Common myeloid progenitor, CD34-positive (primary cell): ENCODE measurements around the gene KIAA0513.
A peak's percentile ranks its signal among the peaks of the same experiment; 100 is the strongest.

Source experiments
- CTCF ChIA-PET: fragments of 350-600 bp; sonication (Branson Sonifier 250); formaldehyde crosslinking; loops from one replicate; lab custom pipeline; 2021; ENCODE audit warnings: antibody characterized with exemption; lab: Charles Lee
- POLR2A ChIA-PET: fragments of 350-600 bp; sonication (Branson Sonifier 250); formaldehyde crosslinking; loops from one replicate; lab custom pipeline; 2021; ENCODE audit warnings: antibody characterized with exemption; lab: Charles Lee
- DNase-seq, 3 donors: peaks; one replicate each; pipeline versions ENCODE4 v3.0.0 to v3.0.0-alpha.2; 2013
- H3K27ac ChIP-seq, 2 experiments: 1 replicate in 1 of 2; 2 replicates in 1 of 2; pipeline ENCODE4 v1.7.0; 2013; ENCODE audit warnings: inconsistent platforms in 2 of 2, low read length in 2 of 2, mild to moderate bottlenecking in 2 of 2, low read depth in 1 of 2, moderate library complexity in 1 of 2; ENCODE audit not compliant: severe bottlenecking in 2 of 2, insufficient read depth in 1 of 2, poor library complexity in 1 of 2
- H3K27me3 ChIP-seq, 5 experiments: replicated peaks in 2 of 5; 1 replicate in 3 of 5; 2 replicates in 2 of 5; pipeline versions ENCODE4 v1.6.1 to v1.7.0; 2013; ENCODE audit warnings: low read length in 4 of 5, mild to moderate bottlenecking in 2 of 5, moderate library complexity in 2 of 5, inconsistent platforms in 1 of 5; ENCODE audit not compliant: insufficient read depth in 5 of 5, control insufficient read depth in 4 of 5
- H3K36me3 ChIP-seq, 4 experiments: 1 replicate in 2 of 4; 2 replicates in 2 of 4; pipeline versions ENCODE4 v1.6.1 to v1.7.0; 2013; ENCODE audit warnings: low read length in 3 of 4, control low read depth in 1 of 4, mild to moderate bottlenecking in 1 of 4; ENCODE audit not compliant: control insufficient read depth in 4 of 4, insufficient read depth in 4 of 4
- H3K4me1 ChIP-seq, 4 experiments: 1 replicate in 3 of 4; 2 replicates in 1 of 4; pipeline versions ENCODE4 v1.6.1 to v1.7.1; 2013; ENCODE audit warnings: low read length in 3 of 4, mild to moderate bottlenecking in 3 of 4, control low read depth in 1 of 4, inconsistent platforms in 1 of 4, moderate library complexity in 1 of 4; ENCODE audit not compliant: control insufficient read depth in 4 of 4, insufficient read depth in 4 of 4; ENCODE audit errors: control extremely low read depth in 1 of 4
- H3K4me3 ChIP-seq, 7 experiments: 1 replicate in 4 of 7; 2 replicates in 3 of 7; pipeline versions ENCODE4 v1.5.1 to v1.7.0; 2013; ENCODE audit warnings: mild to moderate bottlenecking in 7 of 7, low read length in 6 of 7, moderate library complexity in 6 of 7, inconsistent platforms in 2 of 7, low read depth in 2 of 7, control low read depth in 1 of 7; ENCODE audit not compliant: insufficient read depth in 4 of 7, control insufficient read depth in 1 of 7; ENCODE audit errors: extremely low read depth in 1 of 7
- H3K9me3 ChIP-seq, 5 experiments: 1 replicate in 4 of 5; 2 replicates in 1 of 5; pipeline versions ENCODE4 v1.6.1 to v1.7.1; 2013; ENCODE audit warnings: low read length in 4 of 5, mild to moderate bottlenecking in 2 of 5, inconsistent platforms in 1 of 5, low read depth in 1 of 5, moderate library complexity in 1 of 5; ENCODE audit not compliant: control insufficient read depth in 4 of 5, insufficient read depth in 2 of 5; ENCODE audit errors: control extremely low read depth in 1 of 5
- WGBS: methylation state at CpG from one replicate; pipeline ENCODE4 v1.1.5; 2013; ENCODE audit not compliant: insufficient coverage; 5-methylcytosine and 5-hydroxymethylcytosine counted together

Gene KIAA0513

DNA sequence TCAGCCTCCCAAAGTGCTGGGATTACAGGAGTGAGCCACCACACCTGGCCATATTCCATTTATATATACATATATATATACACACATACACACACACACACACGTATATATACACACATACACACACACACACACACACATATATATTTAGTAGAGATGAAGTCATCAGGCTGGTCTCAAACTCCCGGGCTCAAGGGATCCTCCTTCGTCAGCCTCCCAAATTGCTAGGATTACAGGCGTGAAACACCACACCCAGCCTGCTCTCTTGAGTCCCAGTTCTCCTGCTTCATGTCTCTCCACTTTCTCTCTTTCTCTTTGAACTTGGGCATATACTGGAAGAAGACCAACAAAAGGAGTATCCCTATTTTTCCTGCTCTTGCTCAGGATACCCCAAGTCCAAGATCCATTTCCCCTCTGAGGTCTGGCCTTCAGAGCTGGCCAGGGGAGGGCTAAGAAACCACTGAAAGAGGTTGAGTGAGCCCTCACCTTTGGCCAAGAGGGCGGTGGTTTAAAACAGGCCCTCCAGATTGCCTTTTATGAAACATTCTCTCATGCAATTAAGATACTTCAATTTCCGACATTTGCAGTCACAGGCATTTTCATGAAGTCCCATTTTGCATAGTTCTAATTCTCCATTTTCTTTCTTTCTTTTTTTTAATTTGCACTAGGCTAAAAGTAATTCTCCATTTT is 46.8 kb downstream of the KIAA0513 start:
- no peak overlapping the region for H3K4me3 ChIP-seq
- POLR2A ChIA-PET: no interaction called here
- CTCF ChIA-PET: interaction anchor here (1.5 to 3.2 kb wide), 2 partner anchors 11 to 17 kb away, joined by 8 to 26 read pairs; no protein-coding TSS in a partner anchor
- DNase-seq: no peak
- no peaks in the 10 kb centered on the region for H3K9me3 ChIP-seq
- H3K4me1 ChIP-seq: peaks cover 0 to 33% (median 29%) of the 10 kb centered on the region in 4 experiments
- H3K27ac ChIP-seq: no peak overlapping the region
- H3K27me3 ChIP-seq: peaks cover 0 to 2% (median 0%) of the 10 kb centered on the region in 5 experiments
- WGBS: 99% methylated on average over 5 of the region's 6 CpGs
- no peaks in the 10 kb centered on the region for H3K36me3 ChIP-seq

DNA sequence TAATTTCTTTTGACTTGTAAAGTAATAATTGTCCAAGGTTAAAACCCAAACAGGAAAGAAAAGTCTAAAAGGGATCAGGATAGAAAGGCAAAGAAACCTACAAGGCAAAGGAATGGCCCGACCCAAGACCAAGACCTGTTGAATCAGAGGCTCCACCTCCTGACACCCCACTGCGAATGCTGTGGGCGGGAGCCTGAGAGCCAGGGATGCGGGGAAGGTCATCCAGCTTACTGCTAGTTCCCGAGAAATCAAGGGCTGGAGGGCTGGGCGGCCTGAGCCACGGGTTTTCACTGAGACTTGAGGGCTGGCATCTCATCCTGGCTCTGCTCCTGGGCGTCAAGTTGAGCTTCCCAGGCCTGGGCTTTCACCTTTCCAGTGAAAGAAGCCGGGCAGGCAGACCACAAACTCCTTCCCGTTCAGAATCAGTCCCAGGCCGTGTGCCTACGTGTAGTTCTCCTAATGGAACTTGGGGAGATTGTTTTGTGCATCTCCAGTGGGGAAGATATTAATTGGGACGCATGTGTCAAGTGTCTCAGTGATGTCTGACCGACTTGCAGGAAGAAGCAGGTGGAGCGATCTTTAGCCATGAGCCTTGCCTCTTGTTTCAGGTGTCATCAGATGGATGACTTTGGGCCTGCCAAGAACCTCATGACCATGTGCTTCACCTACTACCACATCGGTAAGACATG is 47.8 kb downstream of the KIAA0513 start:
- Histone ChIP-seq H3K36me3 (no peaks in the 10 kb centered on the region), H3K27ac (no peak overlapping the region), H3K4me3 (no peak overlapping the region), H3K9me3 (no peaks in the 10 kb centered on the region), H3K4me1 (peaks cover 0 to 33% (median 29%) of the 10 kb centered on the region in 4 experiments), H3K27me3 (peaks cover 0 to 2% (median 0%) of the 10 kb centered on the region in 5 experiments)
- WGBS: 96% methylated on average over 10 of the region's 16 CpGs
- ChIA-PET POLR2A (no interaction called here), CTCF (interaction anchor here (0.8 to 1.4 kb wide), 4 partner anchors 8 to 20 kb away, joined by 3 to 4 read pairs (median 4); no protein-coding TSS in a partner anchor)
- DNase-seq: no peak

DNA sequence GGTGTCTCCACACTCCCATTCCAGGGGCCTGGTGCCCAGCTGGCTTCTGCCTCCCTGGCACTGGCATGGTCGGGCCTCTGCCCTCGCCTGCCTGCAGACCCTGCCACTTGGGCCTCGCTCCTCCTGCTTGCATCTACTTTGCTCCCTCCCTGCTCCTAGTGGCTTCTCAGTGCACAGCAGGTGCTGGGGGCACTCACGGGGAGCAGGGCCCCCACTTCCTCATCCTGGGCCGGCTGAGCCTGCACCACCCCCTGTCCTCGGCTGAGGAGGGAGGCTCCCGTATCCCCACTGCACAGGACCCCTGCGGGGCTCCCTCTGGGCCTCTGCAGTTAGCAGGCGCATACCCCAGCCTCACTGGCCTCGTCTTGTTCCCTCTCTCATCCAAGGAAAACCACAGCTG is 49.4 kb downstream of the KIAA0513 start:
- no peak overlapping the region for H3K27ac ChIP-seq
- peak overlapping the region in 1 of 7 experiments; percentile 11 for H3K4me3 ChIP-seq
- peak; percentile 26 to 61 (median 57) for DNase-seq
- ChIA-PET CTCF (interaction anchor here (1.0 to 1.9 kb wide), 5 partner anchors 12 to 323 kb away, joined by 3 to 5 read pairs (median 4); no protein-coding TSS in a partner anchor), POLR2A (no interaction called here)
- no peaks in the 10 kb centered on the region for H3K36me3 ChIP-seq
- H3K27me3 ChIP-seq: peaks cover 0 to 2% (median 0%) of the 10 kb centered on the region in 5 experiments
- 31% methylated on average over 7 of the region's 10 CpGs for WGBS
- H3K4me1 ChIP-seq: peaks cover 0 to 40% (median 31%) of the 10 kb centered on the region in 4 experiments
- H3K9me3 ChIP-seq: no peaks in the 10 kb centered on the region

DNA sequence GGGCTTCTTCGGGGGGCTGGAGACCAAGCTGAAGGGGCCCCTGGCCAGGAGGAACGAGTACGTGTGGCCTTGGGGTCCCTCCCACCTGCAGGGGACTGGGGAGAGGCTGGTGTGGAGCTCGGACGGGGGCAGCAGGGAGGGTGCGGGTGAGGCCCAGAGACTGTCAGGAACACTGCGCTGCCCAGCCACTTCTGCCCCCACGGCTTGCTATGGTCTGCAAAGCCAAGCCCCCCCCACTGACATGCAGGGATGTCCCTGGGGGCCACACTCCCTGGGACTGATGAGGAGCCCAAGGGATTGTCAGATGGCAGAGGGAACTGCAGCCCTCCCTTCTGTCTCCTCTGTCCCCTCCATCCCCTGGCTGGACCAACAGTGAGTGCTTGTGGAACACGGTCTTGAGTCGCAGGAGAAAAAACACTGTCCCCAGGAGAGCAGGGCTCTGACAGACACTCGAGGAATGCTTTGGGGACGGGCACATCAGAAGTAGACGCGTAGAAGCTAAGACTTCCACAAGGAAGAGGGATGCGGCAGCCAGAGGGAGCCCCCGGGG is 50.1 kb downstream of the KIAA0513 start:
- Histone ChIP-seq H3K4me1 (peaks cover 0 to 46% (median 36%) of the 10 kb centered on the region in 4 experiments), H3K4me3 (peak overlapping the region in 1 of 7 experiments; percentile 7), H3K9me3 (no peaks in the 10 kb centered on the region), H3K27me3 (peaks cover 0 to 5% (median 0%) of the 10 kb centered on the region in 5 experiments), H3K27ac (no peak overlapping the region), H3K36me3 (no peaks in the 10 kb centered on the region)
- DNase-seq: no peak
- ChIA-PET POLR2A (no interaction called here), CTCF (interaction anchor here (0.9 to 1.9 kb wide), 4 partner anchors 9 to 323 kb away, joined by 3 to 6 read pairs (median 4); no protein-coding TSS in a partner anchor)
- 72% methylated on average over 14 of the region's 16 CpGs for WGBS

DNA sequence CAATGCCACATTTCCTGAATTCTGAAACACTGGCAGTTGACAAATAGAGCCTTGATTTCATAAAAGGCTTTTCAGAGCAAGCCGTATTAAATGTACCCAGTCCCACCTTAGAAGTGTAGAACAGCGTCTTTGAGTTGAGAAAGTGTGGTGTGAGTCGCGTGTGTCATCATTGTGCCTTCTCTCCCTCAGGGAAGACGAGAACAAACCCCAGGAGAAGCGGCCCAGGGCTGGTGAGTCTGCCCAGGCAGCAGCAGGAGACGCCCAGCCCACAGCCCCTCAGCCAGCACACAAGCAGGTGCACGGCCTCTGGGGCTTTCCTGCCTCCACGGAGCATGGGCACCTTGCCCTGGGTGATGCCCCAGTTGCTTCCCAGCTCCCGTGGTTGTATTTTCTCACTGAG is 50.6 kb downstream of the KIAA0513 start:
- Histone ChIP-seq H3K27me3 (peaks cover 0 to 10% (median 0%) of the 10 kb centered on the region in 5 experiments), H3K36me3 (no peaks in the 10 kb centered on the region), H3K4me1 (peaks cover 0 to 52% (median 42%) of the 10 kb centered on the region in 4 experiments), H3K4me3 (no peak overlapping the region), H3K9me3 (no peaks in the 10 kb centered on the region), H3K27ac (no peak overlapping the region)
- DNase-seq: peak in 2 of 3 donors; percentile 56 to 60
- CTCF ChIA-PET: interaction anchor here (0.9 to 1.9 kb wide), 4 partner anchors 9 to 18 kb away, joined by 3 to 6 read pairs (median 4); no protein-coding TSS in a partner anchor
- 53% methylated on average over 10 of the region's 10 CpGs for whole genome bisulfite sequencing
- POLR2A ChIA-PET: no interaction called here

DNA sequence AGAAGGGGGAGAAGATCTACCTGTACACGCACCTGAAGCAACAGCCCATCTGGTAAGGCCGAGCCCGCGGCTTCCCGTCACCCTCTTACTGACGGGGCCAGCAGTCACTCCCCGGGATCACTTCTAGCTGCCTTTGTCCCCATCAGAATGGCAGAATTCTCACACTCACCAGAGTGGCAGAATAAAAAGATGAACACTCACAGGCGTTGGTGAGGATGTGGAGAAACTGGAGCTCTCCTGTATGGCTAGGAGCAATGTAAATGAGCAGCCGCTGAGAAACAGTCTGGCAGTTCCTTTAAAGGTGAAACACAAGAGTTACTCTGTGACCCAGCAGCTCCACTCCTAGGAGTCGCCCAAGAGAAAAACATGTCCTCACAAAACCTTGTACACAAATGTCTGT is 51.4 kb downstream of the KIAA0513 start:
- DNase-seq: no peak
- ChIA-PET CTCF (interaction anchor here (1.2 to 1.8 kb wide), 2 partner anchors 10 to 11 kb away, joined by 3 to 6 read pairs; no protein-coding TSS in a partner anchor), POLR2A (no interaction called here)
- Histone ChIP-seq H3K4me1 (peaks cover 0 to 59% (median 49%) of the 10 kb centered on the region in 4 experiments), H3K4me3 (no peak overlapping the region), H3K9me3 (no peaks in the 10 kb centered on the region), H3K27me3 (peaks cover 0 to 10% (median 0%) of the 10 kb centered on the region in 5 experiments), H3K27ac (no peak overlapping the region), H3K36me3 (no peaks in the 10 kb centered on the region)
- WGBS: 98% methylated on average over 9 of the region's 10 CpGs
